ENCODE measurements around the gene TEX14.

DNA sequence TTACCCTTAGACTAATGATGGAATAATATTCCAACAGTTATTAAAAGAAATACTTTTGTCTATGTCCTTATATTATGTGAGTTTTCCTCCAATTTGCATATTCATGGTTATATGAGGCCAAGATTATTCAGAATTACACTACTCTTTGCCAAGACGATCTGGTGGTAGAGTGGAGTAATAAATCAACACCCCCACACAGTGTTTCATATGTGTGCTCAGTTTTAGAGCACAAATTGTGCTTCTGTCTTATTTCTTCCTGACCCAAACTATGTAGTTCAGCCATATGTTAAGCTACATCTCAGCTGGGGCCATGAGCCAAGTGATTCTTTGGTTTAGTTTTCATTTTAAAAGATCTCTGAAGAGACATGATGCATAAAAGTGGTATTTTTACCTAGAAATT, 37.0 kb upstream of the TEX14 start:
- TF ChIP-seq POLR2A (IDR thresholded peaks at IDR 0.05; ENCODE audit: low read depth, low read length) = no peak
- TF ChIP-seq TAF1 (IDR thresholded peaks at IDR 0.05; ENCODE audit: low read depth, low read length) = no peak
